NCI-H2171 treated with DMSO at 0.1 percent for 48 hours (cell line): Measurements from ENCODE around the gene ARHGAP10.

ENCODE experiments used
- DNase-seq: peaks from one replicate; lab custom pipeline; 2025; lab: John Stamatoyannopoulos, UW

Gene ARHGAP10

DNA sequence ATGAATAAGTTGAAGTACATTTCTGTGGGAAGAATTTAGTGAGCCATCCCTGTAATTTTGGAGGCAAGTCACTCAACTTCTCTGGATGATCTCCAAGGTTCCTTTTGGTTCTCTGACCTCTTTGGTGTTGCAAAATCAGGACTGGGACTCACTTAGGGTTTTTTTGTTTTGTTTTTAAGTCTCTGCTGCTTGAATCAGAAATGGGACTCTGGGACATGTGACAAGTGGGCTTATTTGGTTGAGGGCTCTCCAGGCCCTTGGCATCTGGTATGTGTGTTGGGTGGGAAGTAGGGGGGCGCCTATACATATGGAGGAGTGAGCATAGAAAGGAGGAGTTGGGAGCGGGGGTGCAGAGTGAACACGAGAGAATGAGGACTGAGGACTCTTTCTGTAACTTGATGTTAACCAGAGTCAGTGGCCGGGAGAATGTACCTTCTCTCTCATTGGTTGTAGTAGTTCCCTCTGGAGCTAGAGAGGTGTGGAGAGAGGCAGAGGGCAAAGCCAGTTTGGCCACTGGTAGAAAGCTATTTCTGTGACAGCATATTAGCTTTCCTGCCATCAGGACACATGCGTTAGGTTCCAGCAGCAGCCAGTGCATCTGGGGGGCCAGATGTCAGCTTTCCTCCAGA, 1.9 kb downstream of the ARHGAP10 start:
- peak; percentile 38 for DNase-seq

GRCh38 chr4:147734496-147734895, 2.6 kb downstream of the ARHGAP10 start:
- no peak for DNase-seq

DNA sequence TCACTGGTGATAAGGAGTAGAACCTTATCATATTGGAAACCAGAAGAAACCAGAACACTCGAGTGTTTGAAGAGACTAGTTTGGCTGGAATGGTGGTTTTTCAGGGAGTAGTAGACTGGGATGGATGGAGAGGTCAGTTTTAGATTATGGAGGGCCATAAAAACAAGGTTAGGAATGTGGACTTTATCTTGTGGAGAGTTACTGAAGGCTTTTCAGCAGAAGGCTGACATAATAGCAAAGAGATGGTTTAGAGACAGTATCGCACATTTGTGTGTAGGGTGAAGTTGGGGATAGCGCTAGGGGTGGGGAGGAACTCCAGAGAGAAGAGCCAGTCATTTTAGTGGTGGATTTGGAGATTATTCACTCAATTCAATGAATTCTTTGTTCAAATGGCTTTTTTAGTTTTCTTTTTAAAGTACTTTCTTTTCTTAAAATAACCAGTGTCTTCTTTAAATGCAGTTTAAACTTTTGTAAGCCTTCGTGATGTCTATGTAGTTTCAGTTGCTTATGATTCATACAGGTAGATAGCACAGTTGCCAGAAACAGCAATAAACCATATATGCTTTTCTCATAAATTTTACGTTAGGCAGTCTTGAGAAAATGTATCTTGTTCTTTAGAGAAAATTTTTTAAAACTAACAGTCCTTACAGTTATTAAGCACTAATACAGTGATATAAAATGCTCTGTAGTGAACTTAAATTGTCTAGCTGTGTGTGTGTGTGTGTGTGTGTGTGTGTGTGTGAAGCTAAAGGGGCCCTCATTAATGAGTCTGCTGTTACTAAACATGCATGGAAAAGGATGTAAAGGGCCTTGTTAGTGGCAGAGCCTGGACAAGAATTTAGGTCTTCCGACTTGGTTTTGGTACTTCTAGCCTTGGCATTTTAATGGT, 3.8 kb downstream of the ARHGAP10 start:
- no peak for DNase-seq

- DNase-seq = no peak
Measured at GRCh38 chr4:147736458-147736857, 4.6 kb downstream of the ARHGAP10 start.

DNA sequence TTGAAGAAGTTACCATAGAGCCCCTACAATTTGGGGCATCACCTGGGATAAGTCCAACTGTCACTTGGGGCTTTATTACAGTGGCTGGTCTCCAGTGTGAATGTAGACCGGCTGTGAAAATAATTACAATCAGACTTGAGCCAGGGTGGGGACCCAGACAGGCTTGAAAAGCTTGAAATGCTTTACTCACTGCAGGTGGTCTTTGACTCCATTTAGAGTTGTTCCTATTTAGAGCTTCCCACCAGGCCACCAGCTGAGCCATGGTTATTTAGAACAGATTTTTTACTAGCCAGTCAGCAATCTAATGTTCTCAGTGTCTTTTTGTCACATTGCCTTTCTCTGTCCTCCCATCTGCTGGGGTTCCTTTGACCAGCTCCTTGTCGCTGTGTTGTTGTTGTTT, 5.7 kb downstream of the ARHGAP10 start:
- DNase-seq = no peak

DNA sequence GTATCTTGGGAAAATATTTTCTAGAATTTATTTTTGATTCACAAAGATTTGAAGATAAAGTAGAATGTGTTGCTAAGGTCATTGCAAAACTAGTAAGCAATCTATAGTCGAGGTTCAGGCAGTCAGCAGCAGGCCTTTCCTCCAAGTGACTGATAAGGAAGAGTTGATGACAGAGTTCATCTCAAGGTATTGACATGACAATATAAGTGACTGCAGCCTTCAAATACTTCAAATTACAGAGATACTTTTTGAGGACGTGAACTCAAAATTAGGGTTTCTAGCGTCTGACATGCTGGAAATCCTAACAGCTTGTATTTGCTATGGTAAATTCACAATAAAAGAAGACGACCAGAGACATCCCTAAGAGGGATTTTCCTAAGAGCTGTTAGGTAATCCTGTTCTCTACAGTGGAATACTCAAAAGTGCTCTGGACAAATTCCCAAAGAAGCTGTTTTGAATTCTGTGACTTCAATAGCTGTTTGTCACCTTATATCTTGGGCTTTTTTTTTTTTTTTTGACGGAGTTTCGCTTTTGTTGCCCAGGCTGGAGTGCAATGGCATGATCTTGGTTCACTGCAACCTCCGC, 7.4 kb downstream of the ARHGAP10 start:
- DNase-seq = no peak

GRCh38 chr4:147740176-147740575, 8.3 kb downstream of the ARHGAP10 start:
- no peak for DNase-seq

GRCh38 chr4:147741190-147741788, 9.4 kb downstream of the ARHGAP10 start:
- DNase-seq = no peak

- DNase-seq = no peak
Measured at GRCh38 chr4:147747787-147748454, 16.0 kb downstream of the ARHGAP10 start.

DNA sequence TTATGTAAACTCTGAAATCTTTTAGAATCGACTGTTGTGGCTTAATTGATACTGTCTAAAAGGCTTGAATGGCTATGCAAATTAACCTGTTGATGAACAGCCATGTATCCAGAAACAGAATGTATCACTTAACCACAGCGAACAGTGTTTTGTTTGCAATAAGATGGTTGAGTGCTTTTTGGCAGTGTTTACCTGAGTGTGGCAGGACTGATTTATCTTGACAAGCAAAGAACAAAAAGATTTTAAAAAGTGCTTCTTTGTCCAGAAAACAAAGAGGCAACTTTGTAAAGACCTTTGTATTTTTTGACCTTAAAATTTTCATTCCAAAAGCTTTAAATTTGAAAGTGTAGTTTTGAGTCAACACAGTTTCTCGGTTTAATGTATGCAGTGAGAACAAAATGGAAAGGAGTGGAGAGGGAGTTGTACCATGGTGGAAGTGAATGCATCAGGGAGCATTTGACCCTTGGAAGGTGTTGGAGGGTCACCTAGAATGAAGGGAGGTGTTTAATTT, 18.0 kb downstream of the ARHGAP10 start:
- no peak for DNase-seq

- DNase-seq = no peak
Measured at GRCh38 chr4:147753047-147753446, 21.2 kb downstream of the ARHGAP10 start.

DNA sequence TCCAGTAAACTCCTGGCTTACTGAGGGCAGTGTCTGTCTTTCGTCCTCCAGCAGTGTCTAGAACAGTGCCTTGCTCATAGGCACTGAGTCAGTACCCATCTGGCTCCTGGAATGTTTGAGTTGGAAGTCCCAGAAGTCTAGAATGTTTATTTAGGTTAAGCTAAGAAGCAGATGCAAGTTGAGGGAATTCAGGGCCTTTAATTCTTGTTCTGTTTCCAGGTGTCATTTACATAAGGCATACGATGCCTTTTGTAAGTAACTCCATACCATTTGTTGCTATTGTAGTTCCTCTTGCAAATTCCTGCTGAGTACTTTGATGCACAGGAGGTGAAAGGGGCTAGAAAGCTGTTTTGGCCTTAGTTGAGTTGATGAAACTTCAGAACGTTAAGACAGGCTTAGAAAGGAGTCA, 22.2 kb downstream of the ARHGAP10 start:
- DNase-seq = no peak

DNA sequence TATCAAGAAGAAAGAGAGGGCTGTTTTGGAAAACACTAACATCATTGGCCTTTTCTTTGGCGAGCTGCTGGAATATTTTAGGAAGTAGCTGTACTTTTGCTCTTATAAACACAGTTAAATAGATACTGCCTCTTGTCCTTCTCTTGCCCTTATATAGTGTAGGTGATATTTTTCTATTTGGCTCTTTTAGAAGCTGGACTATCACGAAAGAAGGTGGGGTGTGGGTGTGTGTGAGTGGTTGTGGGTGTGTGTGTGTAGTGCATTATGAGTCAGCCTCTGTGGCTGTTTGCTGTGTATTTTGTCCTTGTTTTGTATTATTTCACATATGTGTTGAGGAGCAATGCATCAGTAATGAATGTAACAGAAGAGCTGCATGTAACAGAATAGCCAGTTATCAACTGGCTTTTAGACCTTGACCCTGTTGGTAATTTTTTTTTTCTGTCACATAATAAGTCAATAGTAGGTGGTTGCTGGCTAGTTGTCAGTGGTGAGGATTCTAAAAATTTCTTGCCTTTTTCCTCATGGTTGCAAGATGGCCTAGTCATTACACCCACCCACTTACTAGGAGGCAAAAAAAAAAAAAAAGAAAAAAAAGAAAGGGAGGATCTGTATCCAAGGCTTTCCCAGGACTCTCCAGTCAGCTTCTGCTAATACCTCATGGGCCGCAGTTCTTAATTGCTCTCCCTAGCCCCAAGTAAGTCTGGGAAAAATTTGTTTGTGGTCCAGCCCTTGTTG, 23.8 kb downstream of the ARHGAP10 start:
- DNase-seq = no peak

DNA sequence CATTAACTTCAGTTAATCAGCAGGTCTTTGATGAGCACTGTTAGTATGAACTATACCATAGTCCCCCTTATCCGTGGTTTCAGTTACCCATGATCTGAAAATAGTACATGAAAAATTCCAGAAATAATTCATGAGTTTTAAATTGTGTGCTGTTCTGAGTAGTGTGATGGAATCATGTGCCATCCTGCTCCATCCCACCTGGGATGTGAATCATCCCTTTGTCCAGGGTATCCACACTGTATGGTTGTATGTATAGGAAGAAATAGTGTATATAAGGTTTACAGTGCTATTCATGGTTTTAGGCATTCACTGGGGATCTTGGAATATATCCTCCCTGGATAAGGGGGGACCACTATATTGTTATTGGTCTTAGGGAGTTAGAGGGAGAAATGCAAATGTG, 24.5 kb downstream of the ARHGAP10 start:
- DNase-seq = no peak

GRCh38 chr4:147760176-147760575, 28.3 kb downstream of the ARHGAP10 start:
- no peak for DNase-seq

DNA sequence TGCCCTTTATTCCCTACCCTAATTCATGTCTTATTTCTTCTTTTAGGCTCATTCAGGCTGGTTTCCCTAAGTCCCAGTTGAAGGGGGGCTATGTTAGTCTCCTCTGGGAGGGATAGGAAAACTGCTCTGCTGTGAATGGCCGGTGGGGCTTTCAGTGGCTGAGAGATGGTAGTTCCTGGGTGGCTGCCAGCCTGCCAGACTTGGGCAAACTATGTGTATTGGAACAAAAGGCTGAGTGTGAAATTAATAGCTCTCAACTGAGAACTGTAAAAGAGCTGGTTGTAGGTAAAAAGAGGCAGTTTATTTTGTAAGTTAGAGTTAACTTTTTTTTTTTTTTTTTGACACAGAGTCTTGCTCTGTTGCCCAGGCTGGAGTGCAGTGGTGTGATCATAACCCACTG, 28.8 kb downstream of the ARHGAP10 start:
- peak; percentile 32 for DNase-seq

DNA sequence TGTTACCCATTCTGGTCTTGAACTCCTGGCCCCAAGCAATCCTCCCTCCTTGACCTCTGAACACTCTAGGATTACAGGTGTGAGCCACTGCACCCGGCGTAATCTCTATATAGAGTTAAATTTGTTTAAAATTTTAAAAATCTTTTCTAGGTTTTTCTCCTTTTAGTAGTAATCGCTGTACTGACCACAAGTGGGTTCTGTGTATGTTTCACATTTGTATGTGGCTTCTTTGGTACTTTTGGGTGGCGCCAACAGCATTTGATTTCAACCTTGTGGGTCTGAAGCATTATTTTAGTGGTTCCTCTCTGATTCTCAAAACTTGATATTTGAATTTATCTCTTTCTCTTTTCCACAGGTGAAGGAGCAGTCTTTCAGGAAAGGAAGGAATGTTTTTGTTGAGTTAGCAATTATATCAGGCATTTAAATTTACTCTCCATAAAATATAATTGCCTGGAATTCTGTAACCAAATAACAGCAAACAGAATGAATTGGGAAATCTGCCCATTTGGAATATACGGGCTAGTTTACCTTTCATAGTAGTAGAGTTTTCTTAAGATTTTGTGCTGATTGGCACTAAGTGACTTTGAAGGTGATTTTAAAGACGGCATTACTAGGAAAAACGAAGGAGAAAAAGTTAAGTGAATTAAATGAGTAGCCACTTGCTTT, 29.5 kb downstream of the ARHGAP10 start:
- DNase-seq = no peak

DNA sequence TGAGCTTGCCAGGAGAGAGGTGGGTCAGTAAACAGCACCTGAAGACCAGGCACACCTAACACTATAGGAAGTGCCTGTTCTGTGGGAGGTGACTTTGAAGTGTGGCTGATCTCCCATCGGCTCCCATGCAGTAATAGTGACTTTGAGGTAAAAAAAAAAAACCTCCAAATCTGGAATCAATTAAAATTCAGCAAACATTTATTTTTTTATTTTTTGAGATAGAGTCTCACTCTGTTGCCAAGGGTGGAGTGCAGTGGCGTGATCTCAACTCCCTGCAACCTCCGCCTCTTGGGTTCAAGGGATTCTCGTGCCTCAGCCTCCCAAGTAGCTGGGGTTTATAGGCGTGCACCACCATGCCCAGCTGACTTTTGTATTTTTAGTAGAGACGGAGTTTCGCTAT, 32.4 kb downstream of the ARHGAP10 start:
- no peak for DNase-seq

DNA sequence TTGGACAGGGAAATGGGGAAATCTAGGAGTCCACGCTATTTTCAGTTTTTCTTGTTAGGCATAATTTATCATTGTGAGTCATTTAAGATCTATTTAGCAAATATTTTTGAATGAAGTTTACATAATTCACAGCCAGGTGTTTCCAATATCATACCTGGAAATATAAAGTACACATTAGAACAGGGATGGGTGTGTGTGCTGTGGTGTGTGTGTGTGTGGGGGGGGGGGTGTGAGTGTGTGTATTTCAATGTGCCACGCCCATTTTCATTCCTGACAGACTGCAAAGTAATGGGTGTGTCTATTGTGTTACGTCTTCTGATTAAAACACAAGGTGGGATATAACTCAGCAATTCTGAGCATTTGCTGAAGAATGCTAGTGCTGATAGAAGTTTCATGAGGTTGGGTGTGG, 33.2 kb downstream of the ARHGAP10 start:
- DNase-seq = no peak

DNA sequence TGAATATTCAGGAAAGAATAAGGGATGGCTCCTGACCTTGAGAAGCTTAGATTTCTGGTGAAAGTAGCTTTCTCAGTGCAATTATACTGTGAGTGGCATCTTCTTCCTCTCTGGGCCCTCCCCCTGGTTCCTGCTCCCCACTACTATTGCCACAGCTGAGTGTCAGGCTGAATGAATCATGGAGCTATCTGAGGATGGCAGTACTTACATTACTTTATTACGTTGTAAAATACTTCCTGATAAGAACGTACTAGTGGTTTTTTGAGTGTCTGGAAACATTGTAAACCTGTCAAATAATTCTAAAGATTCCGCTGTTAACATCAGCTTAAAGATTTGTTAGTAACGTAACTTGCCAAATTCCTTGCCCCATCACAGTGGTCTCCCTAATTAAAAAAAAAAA, 36.2 kb downstream of the ARHGAP10 start:
- no peak for DNase-seq

GRCh38 chr4:147769386-147769785, 37.5 kb downstream of the ARHGAP10 start:
- no peak for DNase-seq
